ENCODE data around the gene OTOGL. TPM values are rescaled to one million over a fixed set of nuclear protein-coding genes. Genes with fewer than 3 reads are reported as not detected.
A peak's percentile ranks its signal among the peaks of the same experiment; 100 is the strongest.
"Not testable (repeated sequence)": the region's sequence is repeated elsewhere in the genome, so short reads cannot be mapped to it uniquely, and the experiment has no call there.

OTOGL gene
- polyA plus RNA-seq, 10 donors = 0.12 to 2.1 (median 0.52) TPM

GRCh38 chr12:80273144-80273543, 173.8 kb downstream of the OTOGL start:
- no peak for DNase-seq

DNA sequence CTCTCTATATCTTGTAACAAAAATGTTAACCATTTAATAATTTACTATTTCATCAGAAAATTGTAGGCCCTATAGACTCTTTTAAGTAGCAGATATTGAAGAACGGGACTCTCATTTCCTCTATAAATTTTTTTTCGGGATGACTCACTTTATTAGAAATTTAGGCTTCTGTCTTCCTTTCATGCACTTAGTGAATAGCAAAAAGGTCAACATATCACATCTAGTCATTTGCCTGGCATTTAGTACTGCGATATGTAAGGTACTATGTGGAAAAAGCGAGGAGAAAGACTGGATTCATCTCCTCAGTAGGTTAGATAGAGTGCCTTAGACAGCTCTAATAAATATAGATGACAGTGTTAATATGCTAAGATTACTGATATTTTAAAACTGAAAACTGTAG, 178.4 kb downstream of the OTOGL start:
- no peak for DNase-seq

GRCh38 chr12:80282226-80282625, 182.9 kb downstream of the OTOGL start:
- DNase-seq = no peak

DNA sequence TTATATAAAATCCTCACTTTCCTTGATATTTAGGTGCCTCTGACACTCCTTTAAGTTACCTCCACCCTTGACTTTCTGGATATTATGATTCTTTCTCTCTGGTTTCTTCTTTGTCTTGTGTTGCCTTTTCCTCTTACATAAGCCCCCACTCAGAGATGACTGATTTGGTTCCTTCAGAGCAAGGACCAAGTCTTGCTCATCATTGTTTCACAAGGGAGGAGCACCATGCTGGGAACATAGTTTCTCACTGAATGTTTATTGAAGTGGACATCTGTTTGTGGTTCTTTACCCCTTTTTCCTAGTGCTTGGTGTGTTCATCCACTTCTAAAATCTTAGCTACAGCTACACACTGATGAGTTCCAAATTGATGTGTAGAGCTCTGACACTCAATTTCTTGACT, 183.4 kb downstream of the OTOGL start:
- no peak for DNase-seq

- no peak for DNase-seq
Measured at GRCh38 chr12:80291108-80291754, 191.9 kb downstream of the OTOGL start.

DNA sequence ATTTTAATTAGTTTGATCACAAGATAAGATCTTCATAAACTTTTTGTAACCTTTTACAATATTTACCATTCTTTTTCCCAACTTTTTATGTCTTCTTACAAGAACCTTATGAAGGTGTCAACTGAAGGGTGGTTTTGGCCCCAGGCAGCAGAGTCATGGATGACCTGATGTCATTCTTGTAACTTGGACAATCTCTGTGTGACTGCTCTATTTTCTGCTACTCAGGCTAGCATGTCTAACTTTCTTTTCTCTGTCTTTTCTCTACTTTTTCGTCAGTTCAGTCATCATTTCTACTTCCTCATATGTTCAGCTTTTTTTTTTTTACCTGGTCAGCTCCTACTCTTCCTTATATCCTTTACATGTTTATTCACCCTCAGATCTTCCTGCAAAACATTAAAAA, 194.0 kb downstream of the OTOGL start:
- DNase-seq = no peak

DNA sequence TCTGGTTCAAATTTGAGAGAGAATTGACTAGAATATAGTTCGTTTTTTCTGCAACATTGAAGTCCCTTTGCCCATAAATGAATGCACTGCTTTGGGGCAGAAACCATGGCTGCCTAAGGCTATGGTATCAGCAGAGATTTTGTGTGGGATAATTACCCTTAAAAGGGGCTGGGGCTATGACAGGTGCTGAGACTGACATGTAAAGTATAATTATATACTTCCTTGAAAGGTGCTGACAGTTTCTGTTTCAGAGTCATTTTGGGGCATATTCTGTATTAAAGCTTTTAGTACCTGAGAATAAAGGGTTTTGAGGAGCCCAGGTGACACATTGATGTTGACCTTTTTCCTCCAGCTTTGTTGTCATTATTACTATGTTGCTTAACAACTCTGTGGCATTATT, 194.4 kb downstream of the OTOGL start:
- DNase-seq = no peak

- DNase-seq = no peak
Measured at GRCh38 chr12:80299219-80299618, 199.9 kb downstream of the OTOGL start.

GRCh38 chr12:80299976-80300375, 200.6 kb downstream of the OTOGL start:
- no peak for DNase-seq

DNA sequence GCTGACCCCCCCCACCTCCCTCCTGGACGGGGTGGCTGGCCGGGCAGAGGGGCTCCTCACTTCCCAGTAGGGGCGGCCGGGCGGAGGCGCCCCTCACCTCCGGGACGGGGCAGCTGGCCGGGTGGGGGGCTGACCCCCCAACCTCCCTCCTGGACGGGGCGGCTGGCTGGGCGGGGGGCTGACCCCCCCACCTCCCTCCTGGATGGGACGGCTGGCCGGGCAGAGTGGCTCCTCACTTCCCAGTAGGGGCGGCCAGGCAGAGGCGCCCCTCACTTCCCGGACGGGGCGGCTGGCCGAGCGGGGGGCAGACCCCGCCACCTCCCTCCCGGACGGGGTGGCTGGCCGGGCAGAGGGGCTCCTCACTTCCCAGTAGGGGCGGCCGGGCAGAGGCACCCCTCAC, 208.1 kb downstream of the OTOGL start:
- not testable (repeated sequence) for DNase-seq

GRCh38 chr12:80313209-80313608, 213.9 kb downstream of the OTOGL start:
- DNase-seq = no peak

- DNase-seq = no peak
Measured at GRCh38 chr12:80314741-80315140, 215.4 kb downstream of the OTOGL start.

DNA sequence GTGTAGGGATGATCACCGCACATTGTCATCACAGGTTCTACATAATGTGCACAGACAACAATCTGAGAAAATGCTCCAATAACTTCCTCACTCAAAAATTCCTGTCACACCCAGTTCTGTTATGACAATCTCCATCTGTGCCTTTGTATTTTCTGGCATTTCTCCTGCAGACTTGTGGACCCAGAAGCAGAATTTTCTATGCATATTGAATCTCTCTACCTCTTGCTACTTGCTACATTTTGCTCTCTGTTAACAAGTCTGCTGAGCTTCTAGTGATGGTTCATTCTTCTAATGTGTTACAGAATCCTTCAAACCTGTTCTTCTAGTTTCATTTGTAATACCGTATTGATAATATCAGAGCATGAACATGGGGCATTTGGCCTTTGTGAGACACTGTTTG, 216.9 kb downstream of the OTOGL start:
- no peak for DNase-seq

DNA sequence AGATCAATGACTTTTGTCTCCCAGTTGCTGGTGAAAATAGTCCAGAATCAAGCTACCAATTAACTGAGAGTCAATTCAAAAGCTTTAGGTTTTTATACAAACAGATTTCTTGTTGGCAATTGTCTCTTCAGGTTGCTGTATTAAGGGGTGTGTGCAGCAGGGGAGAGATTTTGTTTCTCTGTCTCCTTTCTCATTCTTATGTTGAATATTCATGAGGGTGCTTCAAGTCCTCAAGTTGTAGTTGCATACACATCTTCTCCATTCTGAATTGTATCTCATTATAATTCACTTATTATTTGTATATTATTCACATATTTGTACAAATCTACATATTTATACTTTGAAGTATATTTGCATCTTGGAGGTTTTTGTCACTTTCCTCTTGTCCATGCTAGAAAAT, 218.0 kb downstream of the OTOGL start:
- no peak for DNase-seq

DNA sequence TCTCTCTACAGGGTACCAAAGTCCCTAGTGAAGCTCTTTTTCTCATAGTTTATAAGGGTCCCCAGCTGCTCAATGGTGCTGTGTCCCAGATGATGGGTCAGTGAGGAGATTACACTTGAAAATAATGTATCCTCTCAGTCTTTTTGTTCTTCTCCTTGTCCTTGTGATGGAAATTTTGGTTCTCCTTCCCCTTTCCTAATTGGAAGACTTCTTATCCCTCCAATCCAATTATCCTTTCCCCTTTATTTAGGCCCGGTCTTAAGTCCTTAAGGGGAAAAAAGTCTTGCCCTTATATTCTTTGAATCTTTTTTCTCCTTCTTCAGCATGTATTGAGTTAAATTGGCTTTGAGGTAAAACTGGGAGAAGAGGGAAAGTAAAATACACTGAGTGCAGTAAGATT, 218.6 kb downstream of the OTOGL start:
- no peak for DNase-seq

DNA sequence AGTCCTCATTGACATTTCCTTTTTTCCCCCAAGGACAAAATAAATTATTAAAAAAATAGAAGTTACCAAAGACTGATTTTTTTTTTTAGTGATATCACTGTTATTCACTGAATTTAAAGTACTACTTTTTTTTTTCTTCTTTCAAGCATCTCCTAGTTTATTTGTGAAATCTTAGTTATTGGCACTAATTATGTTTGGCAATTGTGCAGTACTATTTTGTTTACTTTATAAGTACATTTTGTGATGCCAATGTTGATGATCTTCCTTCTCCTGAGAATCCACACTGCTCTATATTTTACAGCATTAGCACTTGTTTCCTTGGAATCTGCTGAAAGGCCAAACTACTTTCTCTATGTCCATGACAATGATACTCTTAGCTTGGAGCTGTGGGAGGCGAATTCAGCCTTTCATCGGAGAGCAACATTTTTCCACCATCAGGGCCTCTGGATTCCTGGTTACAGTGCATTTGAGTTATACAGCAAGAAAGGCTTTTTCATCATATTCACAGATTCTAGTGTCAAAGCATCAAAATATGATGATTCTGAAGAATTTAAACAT, 220.9 kb downstream of the OTOGL start:
- DNase-seq = no peak

DNA sequence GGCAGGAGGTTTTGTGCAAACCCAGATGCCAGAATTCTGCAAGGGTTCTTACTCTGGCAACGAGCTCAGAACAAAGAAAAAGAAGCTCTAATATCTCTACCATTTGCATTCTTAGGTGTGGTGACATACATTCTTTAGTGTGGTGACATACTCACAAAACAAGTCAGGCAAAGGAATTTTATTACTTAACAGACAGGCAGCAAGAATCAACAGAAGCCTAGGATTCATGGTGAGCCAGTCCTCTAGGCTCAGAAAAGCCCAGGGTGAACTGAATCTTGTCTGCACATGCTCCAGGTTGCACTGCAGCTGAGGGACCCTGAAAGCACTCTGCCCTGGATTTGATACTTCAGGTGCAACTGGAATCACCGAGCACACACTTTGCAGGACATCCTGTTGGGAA, 222.3 kb downstream of the OTOGL start:
- DNase-seq = no peak

- peak in 1 of 3 donors; percentile 5 for DNase-seq
Measured at GRCh38 chr12:80325167-80325959, 226.0 kb downstream of the OTOGL start.

GRCh38 chr12:80332827-80333226, 233.5 kb downstream of the OTOGL start:
- no peak for DNase-seq

- no peak for DNase-seq
Measured at GRCh38 chr12:80352474-80352873, 253.1 kb downstream of the OTOGL start.

DNA sequence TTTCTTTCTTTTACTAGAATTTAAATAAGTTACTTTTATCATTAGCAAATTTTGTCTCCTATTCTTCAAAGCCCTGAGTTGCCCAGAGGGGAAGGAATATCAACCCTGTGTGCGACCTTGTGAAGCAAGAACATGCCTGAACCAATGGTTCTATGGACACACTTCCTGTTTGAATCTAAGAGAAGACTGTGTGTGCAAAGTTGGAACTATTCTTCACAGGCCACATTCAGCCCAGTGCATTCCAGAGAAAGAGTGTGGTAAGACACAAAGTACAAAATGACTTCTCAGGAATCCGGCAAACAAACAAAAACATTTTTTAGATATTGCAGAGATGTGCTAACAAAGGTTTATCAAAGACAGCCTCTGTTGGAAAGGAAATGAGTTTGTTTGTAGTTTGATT, 253.9 kb downstream of the OTOGL start:
- DNase-seq = no peak

DNA sequence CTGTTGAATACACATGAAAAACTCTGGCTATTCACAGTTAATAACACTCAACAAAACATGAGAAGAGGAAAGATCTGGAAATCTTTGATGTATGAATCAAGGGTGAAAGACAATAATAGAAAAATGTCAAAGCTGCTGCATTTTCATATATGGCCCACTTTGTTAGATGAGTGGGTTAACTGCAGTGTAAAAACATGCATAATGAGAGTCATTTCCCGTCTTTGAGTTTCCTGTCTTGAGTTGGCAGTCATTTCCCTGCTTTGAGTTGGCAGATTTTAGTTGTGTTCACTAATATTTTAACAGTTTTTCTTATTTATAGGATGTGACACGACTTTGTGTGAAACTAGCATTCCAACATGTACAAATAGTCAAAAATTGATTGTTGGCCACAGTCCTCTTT, 256.8 kb downstream of the OTOGL start:
- DNase-seq = peak in 1 of 3 donors; percentile 2

DNA sequence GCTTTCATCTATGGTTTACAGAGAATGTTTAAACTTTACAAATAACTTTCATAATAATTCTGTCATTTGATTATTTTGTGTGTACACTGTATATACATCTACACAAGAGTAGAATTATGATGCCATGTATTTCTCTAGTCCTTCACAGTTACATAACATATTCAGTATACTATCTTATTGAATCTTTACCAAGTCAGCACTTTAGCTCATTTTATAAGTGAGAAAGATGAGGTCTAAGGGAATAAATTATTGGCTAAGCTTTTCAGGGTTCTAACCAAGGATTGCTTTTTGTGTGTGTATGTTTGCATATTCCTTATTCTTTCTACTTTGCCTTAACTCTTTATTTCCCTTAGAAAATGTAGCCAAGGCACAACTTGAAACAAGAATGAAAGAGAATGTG, 260.4 kb downstream of the OTOGL start:
- DNase-seq = no peak

Measured in muscle of back (tissue), 11 donors.